GM12801 (cell line): ENCODE measurements around the gene GPX8.

Source experiments
- TF ChIP-seq, protein P1 (sequence below): IDR thresholded peaks from one replicate; pipeline ENCODE4 v1.5.1; 2011; ENCODE audit warnings: control low read depth; ENCODE audit not compliant: insufficient read length; ENCODE audit errors: extremely low read depth

Gene GPX8

GRCh38 chr5:55151923-55152842 is 7.8 kb upstream of the GPX8 start:
- TF ChIP-seq, protein P1, sequence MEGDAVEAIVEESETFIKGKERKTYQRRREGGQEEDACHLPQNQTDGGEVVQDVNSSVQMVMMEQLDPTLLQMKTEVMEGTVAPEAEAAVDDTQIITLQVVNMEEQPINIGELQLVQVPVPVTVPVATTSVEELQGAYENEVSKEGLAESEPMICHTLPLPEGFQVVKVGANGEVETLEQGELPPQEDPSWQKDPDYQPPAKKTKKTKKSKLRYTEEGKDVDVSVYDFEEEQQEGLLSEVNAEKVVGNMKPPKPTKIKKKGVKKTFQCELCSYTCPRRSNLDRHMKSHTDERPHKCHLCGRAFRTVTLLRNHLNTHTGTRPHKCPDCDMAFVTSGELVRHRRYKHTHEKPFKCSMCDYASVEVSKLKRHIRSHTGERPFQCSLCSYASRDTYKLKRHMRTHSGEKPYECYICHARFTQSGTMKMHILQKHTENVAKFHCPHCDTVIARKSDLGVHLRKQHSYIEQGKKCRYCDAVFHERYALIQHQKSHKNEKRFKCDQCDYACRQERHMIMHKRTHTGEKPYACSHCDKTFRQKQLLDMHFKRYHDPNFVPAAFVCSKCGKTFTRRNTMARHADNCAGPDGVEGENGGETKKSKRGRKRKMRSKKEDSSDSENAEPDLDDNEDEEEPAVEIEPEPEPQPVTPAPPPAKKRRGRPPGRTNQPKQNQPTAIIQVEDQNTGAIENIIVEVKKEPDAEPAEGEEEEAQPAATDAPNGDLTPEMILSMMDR, result no peak

DNA sequence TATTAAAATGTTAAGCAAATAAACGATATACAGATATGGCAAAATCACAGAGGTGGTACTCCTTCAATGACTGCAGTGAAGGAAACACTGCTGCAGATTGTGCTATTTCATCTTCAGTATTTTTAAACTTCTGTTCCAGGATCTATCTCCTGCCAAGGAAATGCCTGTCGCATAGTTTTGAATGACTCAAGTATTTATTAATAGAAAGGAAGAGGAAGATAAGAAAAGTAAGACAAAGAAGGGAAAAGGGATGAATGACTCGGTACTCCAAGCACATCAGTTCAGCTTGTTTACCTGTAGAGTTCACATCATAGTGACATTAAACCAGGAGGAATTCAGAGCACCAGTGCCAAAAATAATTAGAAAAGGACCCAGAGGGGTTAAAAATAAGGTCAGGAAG is 5.1 kb upstream of the GPX8 start:
- TF ChIP-seq, protein P1, result no peak

DNA sequence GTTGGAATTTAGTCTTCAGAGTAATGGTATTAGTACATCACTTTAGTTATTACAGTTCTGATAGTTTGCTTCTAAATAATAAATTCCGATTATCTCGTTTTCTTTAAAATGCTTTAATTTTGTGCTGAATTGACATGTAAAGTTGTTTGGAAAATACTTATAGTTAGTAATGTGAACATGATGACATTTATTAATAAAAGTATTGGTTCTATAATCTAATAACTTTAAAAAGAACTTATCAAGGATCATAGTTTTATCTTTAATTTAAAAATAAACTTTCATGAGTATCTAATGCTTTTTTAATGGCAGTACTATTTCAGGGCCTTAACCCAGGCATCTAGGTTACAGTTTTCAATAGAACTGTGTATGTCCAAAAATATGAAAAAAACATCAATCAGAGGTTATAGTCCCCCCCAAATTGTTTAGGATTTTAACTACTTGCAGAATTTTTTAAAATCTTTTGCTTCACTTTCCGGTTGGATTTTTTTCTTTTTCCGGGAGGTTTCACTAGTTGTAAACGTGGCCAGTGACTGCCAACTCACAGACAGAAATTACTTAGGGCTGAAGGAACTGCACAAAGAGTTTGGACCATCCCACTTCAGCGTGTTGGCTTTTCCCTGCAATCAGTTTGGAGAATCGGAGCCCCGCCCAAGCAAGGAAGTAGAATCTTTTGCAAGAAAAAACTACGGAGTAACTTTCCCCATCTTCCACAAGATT is 680 bp downstream of the GPX8 start:
- TF ChIP-seq, protein P1, result no peak

GRCh38 chr5:55162666-55163065 is 2.7 kb downstream of the GPX8 start:
- TF ChIP-seq, protein P1, result no peak

GRCh38 chr5:55171471-55171870 is 11.5 kb downstream of the GPX8 start:
- TF ChIP-seq, protein P1, result no peak

GRCh38 chr5:55172051-55172899 is 12.3 kb downstream of the GPX8 start:
- TF ChIP-seq, protein P1, result no peak

DNA sequence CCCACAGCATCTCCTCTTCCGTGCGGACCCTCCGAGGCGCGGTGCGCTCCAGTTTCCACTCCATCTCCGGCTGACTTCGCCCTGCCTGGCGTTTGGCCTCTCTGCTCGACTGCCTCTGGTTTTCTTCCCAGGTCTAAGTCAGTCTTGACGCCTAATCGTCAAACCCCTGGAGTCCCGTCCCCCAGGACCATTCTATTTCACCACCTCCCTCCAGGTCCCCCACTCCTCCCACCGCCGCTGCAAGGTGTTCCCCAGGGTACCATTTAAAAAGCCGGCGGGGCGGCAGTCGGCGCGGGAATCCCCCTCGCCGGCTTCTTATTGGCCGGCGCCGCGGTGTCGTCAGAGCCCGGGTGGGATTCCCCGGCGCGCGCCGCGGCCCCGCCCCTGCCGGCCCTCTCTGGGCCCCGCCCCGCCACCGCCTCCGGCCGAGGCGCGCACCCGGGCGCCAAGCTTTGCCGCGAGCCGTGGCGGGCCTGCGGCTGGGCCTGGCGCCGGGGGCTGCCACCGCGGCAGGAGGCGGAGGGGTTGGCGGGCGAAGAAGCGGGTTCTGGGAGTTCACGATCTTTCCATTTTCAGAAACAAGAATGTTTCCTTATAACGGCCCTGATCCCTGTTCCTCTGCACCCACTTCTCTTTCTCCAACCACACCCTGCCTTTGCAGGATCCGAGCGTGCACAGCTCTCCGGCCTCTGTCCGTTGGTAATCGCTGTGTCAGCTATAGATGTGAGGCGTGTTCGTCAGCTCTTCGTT is 13.1 kb downstream of the GPX8 start, which contains the start of gene CDC20B:
Gene CDC20B, minus strand, starts transcription at position 241 of the 750 bp plus-strand sequence. Its CDS starts 177 bp downstream, at position 64.
- TF ChIP-seq, protein P1, result no peak
